SK-N-MC (cell line): ENCODE data around the gene CRHR2.

Experiments
- EZH2 ChIP-seq: fragments of 200-600 bp; sonication (generic); IDR thresholded peaks from one replicate; pipeline ENCODE4 v1.6.1; 2017; ENCODE audit warnings: antibody characterized with exemption
- FOXP2 ChIP-seq: optimal IDR thresholded peaks from 2 replicates; pipeline ENCODE3; 2011; ENCODE audit warnings: mild to moderate bottlenecking, moderate library complexity; ENCODE audit not compliant: insufficient read depth; ENCODE audit errors: extremely low read length, control extremely low read depth
- POLR2AphosphoS5 ChIP-seq: IDR thresholded peaks from 2 replicates; pipeline ENCODE4 v1.6.1; 2012; ENCODE audit warnings: mild to moderate bottlenecking, low read depth, low read length, borderline replicate concordance

- TF ChIP-seq EZH2, result no peak
- TF ChIP-seq POLR2AphosphoS5, result no peak
- no peak for TF ChIP-seq FOXP2
These were observed 32.4 kb downstream of the CRHR2 start for GRCh38 chr7:30649717-30650420.
